Neuronal stem cell (in vitro differentiated cells): Measurements from ENCODE around the gene EFS.
"Not testable (repeated sequence)": the region's sequence is repeated elsewhere in the genome, so short reads cannot be mapped to it uniquely, and the experiment has no call there.

ENCODE experiments used
- DNase-seq: peaks from one replicate; pipeline ENCODE4 v3.0.0-alpha.2; 2013; ENCODE audit warnings: low spot score
- H2AFZ ChIP-seq: one replicate; pipeline ENCODE4 v1.6.1; 2013; ENCODE audit warnings: mild to moderate bottlenecking, low read length, inconsistent platforms
- H2AK5ac ChIP-seq: 2 replicates; pipeline ENCODE4 v1.6.1; 2013; ENCODE audit warnings: low read depth, mild to moderate bottlenecking, inconsistent platforms, low read length, moderate library complexity, mixed read lengths
- H2BK120ac ChIP-seq: 2 replicates; pipeline ENCODE4 v1.6.1; 2013; ENCODE audit warnings: low read depth, mild to moderate bottlenecking, inconsistent platforms, low read length, moderate library complexity, mixed read lengths
- H2BK12ac ChIP-seq: one replicate; pipeline ENCODE4 v1.6.1; 2013; ENCODE audit warnings: low read length, inconsistent platforms
- H2BK15ac ChIP-seq: 2 replicates; pipeline ENCODE4 v1.6.1; 2013; ENCODE audit warnings: mild to moderate bottlenecking, low read length, inconsistent platforms, mixed read lengths
- H2BK5ac ChIP-seq: one replicate; pipeline ENCODE4 v1.6.1; 2013; ENCODE audit warnings: inconsistent platforms, mild to moderate bottlenecking, low read length, moderate library complexity
- H3K14ac ChIP-seq: one replicate; pipeline ENCODE4 v1.6.1; 2013; ENCODE audit warnings: low read length, inconsistent platforms
- H3K18ac ChIP-seq: 2 replicates; pipeline ENCODE4 v1.6.1; 2013; ENCODE audit warnings: low read length, inconsistent platforms
- H3K23ac ChIP-seq: 2 replicates; pipeline ENCODE4 v1.6.1; 2013; ENCODE audit warnings: low read depth, mild to moderate bottlenecking, mixed read lengths, low read length, inconsistent platforms; ENCODE audit not compliant: poor library complexity
- H3K27ac ChIP-seq: replicated peaks from 3 replicates; pipeline ENCODE4 v1.5.1; 2013; ENCODE audit warnings: low read length, inconsistent platforms
- H3K27me3 ChIP-seq, 3 experiments: 2 replicates each; pipeline ENCODE4 v1.6.1; 2013; ENCODE audit warnings: low read length in 3 of 3, mild to moderate bottlenecking in 2 of 3, inconsistent platforms in 1 of 3, low read depth in 1 of 3, mixed read lengths in 1 of 3, moderate library complexity in 1 of 3; ENCODE audit not compliant: control insufficient read depth in 3 of 3, insufficient read depth in 3 of 3
- H3K36me3 ChIP-seq, 2 donors: replicated peaks in 1 of 2; 2 replicates each; pipeline ENCODE4 v1.6.1; 2013; ENCODE audit warnings: low read length in 2 of 2; ENCODE audit not compliant: control insufficient read depth in 2 of 2, insufficient read depth in 2 of 2
- H3K4ac ChIP-seq: 2 replicates; pipeline ENCODE4 v1.6.1; 2013; ENCODE audit warnings: inconsistent platforms, mild to moderate bottlenecking, low read length, moderate library complexity
- H3K4me1 ChIP-seq, 2 donors: 1 replicate in 1 of 2; 2 replicates in 1 of 2; pipeline ENCODE4 v1.6.1; 2013; ENCODE audit warnings: low read length in 2 of 2, low read depth in 1 of 2; ENCODE audit not compliant: control insufficient read depth in 2 of 2, insufficient read depth in 1 of 2
- H3K4me2 ChIP-seq: one replicate; pipeline ENCODE4 v1.6.1; 2013; ENCODE audit warnings: mild to moderate bottlenecking, low read length, inconsistent platforms; ENCODE audit not compliant: insufficient read depth, poor library complexity, severe bottlenecking
- H3K4me3 ChIP-seq, 2 donors: 2 replicates each; pipeline ENCODE4 v1.5.1; 2013; ENCODE audit warnings: low read length in 2 of 2, mild to moderate bottlenecking in 2 of 2, inconsistent platforms in 1 of 2, moderate library complexity in 1 of 2
- H3K79me1 ChIP-seq: one replicate; pipeline ENCODE4 v1.6.1; 2013; ENCODE audit warnings: low read depth, mild to moderate bottlenecking, inconsistent platforms, low read length, moderate library complexity
- H3K9ac ChIP-seq: one replicate; pipeline ENCODE4 v1.6.1; 2013; ENCODE audit warnings: mild to moderate bottlenecking, low read depth, low read length, inconsistent platforms; ENCODE audit not compliant: poor library complexity
- H3K9me3 ChIP-seq, 2 donors: replicated peaks in 1 of 2; 2 replicates each; pipeline versions ENCODE3 to v1.6.1; 2013; ENCODE audit warnings: low read length in 2 of 2, mild to moderate bottlenecking in 2 of 2, inconsistent platforms in 1 of 2, low read depth in 1 of 2, mixed read lengths in 1 of 2, moderate library complexity in 1 of 2; ENCODE audit not compliant: control insufficient read depth in 2 of 2, insufficient read depth in 1 of 2
- H4K8ac ChIP-seq: one replicate; pipeline ENCODE4 v1.6.1; 2013; ENCODE audit warnings: low read depth, mild to moderate bottlenecking, inconsistent platforms, low read length, moderate library complexity
- H4K91ac ChIP-seq: one replicate; pipeline ENCODE4 v1.6.1; 2013; ENCODE audit warnings: low read length, low read depth, mild to moderate bottlenecking, inconsistent platforms; ENCODE audit not compliant: poor library complexity
- WGBS, 2 donors: extraction: QIAGEN DNeasy Blood & Tissue Kit; methylation state at CpG; one replicate each; pipeline ENCODE4 v1.1.7; 2013; ENCODE audit warnings: missing lambda C conversion rate in 2 of 2, mixed read lengths in 1 of 2; ENCODE audit not compliant: insufficient read length in 2 of 2, insufficient replicate concordance in 1 of 2; ENCODE audit errors: extremely low coverage in 2 of 2; 5-methylcytosine and 5-hydroxymethylcytosine counted together

EFS gene

GRCh38 chr14:23326491-23327332 is 38.3 kb downstream of the EFS start:
- no peak overlapping the region for H3K4me2 ChIP-seq

GRCh38 chr14:23325746-23326145 is 39.2 kb downstream of the EFS start:
- H3K23ac ChIP-seq, H2BK12ac ChIP-seq, DNase-seq, H4K91ac ChIP-seq, H2AFZ ChIP-seq, H4K8ac ChIP-seq, H3K18ac ChIP-seq, H3K27me3 ChIP-seq, H3K9me3 ChIP-seq, H3K27ac ChIP-seq, H3K4me1 ChIP-seq, H3K4me3 ChIP-seq, H3K9ac ChIP-seq, H2BK15ac ChIP-seq, H3K4me2 ChIP-seq, H3K4ac ChIP-seq, H3K14ac ChIP-seq, H2BK5ac ChIP-seq, H3K79me1 ChIP-seq, H2AK5ac ChIP-seq, H2BK120ac ChIP-seq: not testable (repeated sequence)
- H3K36me3 ChIP-seq: peaks cover 25 to 43% of the 10 kb centered on the region in 2 donors
- WGBS, 2 donors: no CpG with 5 or more reads among the region's 5 CpGs

More at GRCh38 chr14:23326491-23327332, 38.3 kb downstream of the EFS start:
- no peak overlapping the region for H3K4me3 ChIP-seq
- peaks cover 7% of the 10 kb centered on the region for H3K79me1 ChIP-seq
- peaks cover 25 to 43% of the 10 kb centered on the region in 2 donors for H3K36me3 ChIP-seq
- no CpG with 5 or more reads among the region's 13 CpGs for WGBS, 2 donors
- H2BK15ac ChIP-seq: no peak overlapping the region
- H3K27ac ChIP-seq: no peak overlapping the region
- H2BK12ac ChIP-seq: no peak overlapping the region
- H2BK120ac ChIP-seq: no peak overlapping the region
- DNase-seq: no peak
- H3K9ac ChIP-seq: no peak overlapping the region
- H2BK5ac ChIP-seq: no peak overlapping the region
- no peaks in the 10 kb centered on the region for H3K27me3 ChIP-seq
- no peak overlapping the region for H3K18ac ChIP-seq
- no peak overlapping the region for H3K4ac ChIP-seq
- H2AFZ ChIP-seq: no peak overlapping the region
- no peak overlapping the region for H2AK5ac ChIP-seq
- no peak overlapping the region for H4K8ac ChIP-seq
- H3K23ac ChIP-seq: no peak overlapping the region
- H4K91ac ChIP-seq: no peak overlapping the region
- no peaks in the 10 kb centered on the region for H3K9me3 ChIP-seq
- peaks cover 6 to 8% of the 10 kb centered on the region in 2 donors for H3K4me1 ChIP-seq
- H3K14ac ChIP-seq: no peak overlapping the region

GRCh38 chr14:23324993-23325392 is 40.0 kb downstream of the EFS start:
- Histone ChIP-seq H3K36me3 (peaks cover 25 to 43% of the 10 kb centered on the region in 2 donors), H3K23ac (no peak overlapping the region), H4K8ac (no peak overlapping the region), H2BK15ac (no peak overlapping the region), H3K14ac (no peak overlapping the region), H3K9me3 (no peaks in the 10 kb centered on the region), H2BK120ac (no peak overlapping the region), H3K27me3 (no peaks in the 10 kb centered on the region), H2AFZ (no peak overlapping the region), H4K91ac (no peak overlapping the region), H2BK5ac (no peak overlapping the region), H3K4me2 (no peak overlapping the region), H3K9ac (no peak overlapping the region), H3K4ac (no peak overlapping the region), H3K18ac (no peak overlapping the region), H3K79me1 (peaks cover 7% of the 10 kb centered on the region), H3K4me3 (no peak overlapping the region), H3K4me1 (peaks cover 11 to 12% of the 10 kb centered on the region in 2 donors), H2BK12ac (no peak overlapping the region), H2AK5ac (no peak overlapping the region), H3K27ac (no peak overlapping the region)
- no CpG with 5 or more reads among the region's 7 CpGs for WGBS, 2 donors
- DNase-seq: no peak

- Histone ChIP-seq H3K4me1 (peaks cover 11 to 14% of the 10 kb centered on the region in 2 donors), H3K14ac (no peak overlapping the region), H4K91ac (no peak overlapping the region), H2BK15ac (no peak overlapping the region), H4K8ac (no peak overlapping the region), H3K23ac (no peak overlapping the region), H2AFZ (no peak overlapping the region), H3K9ac (no peak overlapping the region), H3K79me1 (peaks cover 7% of the 10 kb centered on the region), H2BK120ac (no peak overlapping the region), H3K18ac (no peak overlapping the region), H3K4me2 (no peak overlapping the region), H2BK12ac (no peak overlapping the region), H2BK5ac (no peak overlapping the region), H2AK5ac (no peak overlapping the region), H3K4me3 (no peak overlapping the region), H3K9me3 (no peaks in the 10 kb centered on the region), H3K36me3 (peaks cover 25 to 49% of the 10 kb centered on the region in 2 donors), H3K27me3 (no peaks in the 10 kb centered on the region), H3K4ac (no peak overlapping the region), H3K27ac (no peak overlapping the region)
- WGBS, 2 donors: no CpG with 5 or more reads among the region's 2 CpGs
- DNase-seq: no peak
Observed at GRCh38 chr14:23324455-23324846, 40.5 kb downstream of the EFS start.
